Suprapubic skin (tissue), 4 donors: ENCODE results near the gene CTSE.

Experiments
- CTCF ChIP-seq, 2 donors: fragments of 200-600 bp in 1 of 2; fragments of 450-650 bp in 1 of 2; sonication (generic) in 1 of 2; IDR thresholded peaks; one replicate each; pipeline ENCODE4 v1.5.1; 2016 to 2019; ENCODE audit warnings: antibody characterized with exemption in 2 of 2, mild to moderate bottlenecking in 1 of 2, moderate library complexity in 1 of 2
- POLR2A ChIP-seq, 2 donors: fragments of 450-650 bp; IDR thresholded peaks; one replicate each; pipeline ENCODE4 v1.6.1; 2017; ENCODE audit warnings: antibody characterized with exemption in 2 of 2, mild to moderate bottlenecking in 2 of 2, moderate library complexity in 2 of 2
- POLR2AphosphoS5 ChIP-seq, 3 donors: sonication (generic); formaldehyde crosslinking; IDR thresholded peaks; one replicate each; pipeline ENCODE4 v1.6.1; 2017; ENCODE audit warnings: antibody characterized with exemption in 3 of 3

DNA sequence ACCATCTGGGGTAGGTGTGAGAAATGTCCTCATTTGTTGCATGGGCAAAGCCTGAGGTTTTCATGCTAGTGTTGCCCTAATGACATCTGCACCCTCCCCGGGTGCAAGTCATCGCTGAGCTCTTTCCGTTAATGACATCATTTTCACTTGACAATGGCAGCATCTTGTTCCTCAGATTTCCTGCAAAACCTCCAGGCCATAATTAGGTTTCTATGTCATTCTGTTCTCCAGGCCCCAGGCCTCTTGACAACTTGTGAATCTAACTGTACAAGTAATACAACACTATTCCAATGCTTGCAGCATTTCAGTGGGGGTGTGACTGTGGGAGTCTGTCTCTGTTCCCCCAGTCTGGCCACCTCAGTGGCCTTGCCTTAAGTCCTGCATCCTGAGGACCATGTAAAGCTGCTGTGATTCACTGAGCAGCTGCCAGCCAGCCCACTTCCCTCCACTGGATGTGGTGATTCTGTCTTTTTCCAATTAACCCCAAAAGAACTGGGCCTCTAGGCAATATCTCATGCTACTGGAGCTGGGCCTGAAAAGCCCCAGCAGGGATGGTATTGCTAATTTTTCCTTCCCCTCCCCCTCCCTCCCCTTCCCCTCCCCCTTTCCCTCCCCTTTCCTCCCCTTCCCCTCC, 43.3 kb downstream of the CTSE start:
- no peak for TF ChIP-seq CTCF (IDR thresholded peaks at IDR 0.05)
- no peak for TF ChIP-seq POLR2A (IDR thresholded peaks at IDR 0.05)
- TF ChIP-seq POLR2AphosphoS5 (IDR thresholded peaks at IDR 0.05): no peak
